ENCODE measurements around the gene NRN1.
A peak's percentile ranks its signal among the peaks of the same experiment; 100 is the strongest.

NRN1 gene

GRCh38 chr6:6002005-6002847 lies 4.5 kb downstream of the NRN1 start:
- no peak for DNase-seq

- DNase-seq = no peak
Observed at GRCh38 chr6:6001443-6001842, 5.3 kb downstream of the NRN1 start.

- no peak for DNase-seq
Observed at GRCh38 chr6:5999688-6000608, 6.8 kb downstream of the NRN1 start.

- no peak for DNase-seq
Observed at GRCh38 chr6:5998711-5999687, 7.7 kb downstream of the NRN1 start.

GRCh38 chr6:5998236-5998635 lies 8.5 kb downstream of the NRN1 start:
- DNase-seq = no peak

GRCh38 chr6:5997420-5997987 lies 9.2 kb downstream of the NRN1 start:
- DNase-seq = peak; percentile 57

GRCh38 chr6:5996714-5997419 lies 9.9 kb downstream of the NRN1 start:
- peak; percentile 36 for DNase-seq

- DNase-seq = peak; percentile 25
Observed at GRCh38 chr6:5995949-5996713, 10.6 kb downstream of the NRN1 start.

- DNase-seq = no peak
Observed at GRCh38 chr6:5995658-5995948, 11.1 kb downstream of the NRN1 start.

- no peak for DNase-seq
Observed at GRCh38 chr6:5994999-5995657, 11.6 kb downstream of the NRN1 start.

- DNase-seq = no peak
Observed at GRCh38 chr6:5994234-5994998, 12.3 kb downstream of the NRN1 start.

GRCh38 chr6:5992551-5993225 lies 14.0 kb downstream of the NRN1 start:
- no peak for DNase-seq

- DNase-seq = no peak
Observed at GRCh38 chr6:5990786-5991185, 15.9 kb downstream of the NRN1 start.

- peak; percentile 44 for DNase-seq
Observed at GRCh38 chr6:5989141-5989723, 17.5 kb downstream of the NRN1 start.

- DNase-seq = no peak
Observed at GRCh38 chr6:5986861-5987260, 19.9 kb downstream of the NRN1 start.

GRCh38 chr6:5984150-5985089 lies 22.3 kb downstream of the NRN1 start:
- no peak for DNase-seq

Measured in NCI-H2029 (cell line).